ENCODE data around the gene PLD1. TPM values are rescaled to one million over a fixed set of nuclear protein-coding genes. Genes with fewer than 3 reads are reported as not detected.

The PLD1 gene
- total RNA-seq, 1 donor from 2014 or later: 31.3 TPM

DNA sequence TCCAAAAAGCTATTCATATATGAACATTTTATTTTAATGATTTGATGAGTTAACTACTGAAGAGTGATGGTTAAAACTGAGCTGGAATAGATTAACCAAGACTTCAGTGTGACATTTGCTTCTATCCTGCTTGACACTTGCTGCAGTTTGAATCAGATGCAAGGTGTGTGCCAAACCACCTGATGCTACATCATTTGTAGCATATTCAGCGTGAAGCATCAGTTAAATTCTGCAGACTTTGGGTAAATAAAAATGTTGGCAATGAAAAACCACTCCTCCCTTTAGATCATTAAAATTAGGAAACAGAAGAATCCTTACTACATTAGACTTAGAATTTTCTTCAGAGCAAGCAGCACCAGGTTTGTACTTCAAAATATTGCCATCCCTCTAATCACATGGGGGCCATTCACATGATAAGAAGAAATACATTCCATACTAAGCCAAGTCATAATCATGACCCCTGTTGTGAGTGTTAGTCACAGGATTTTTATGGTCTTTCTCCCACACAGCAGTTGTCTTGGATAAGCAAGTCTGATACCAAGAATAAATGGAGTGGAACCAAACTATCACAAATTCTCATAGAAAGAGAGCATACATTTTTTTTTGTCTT lies 189.4 kb downstream of the PLD1 start:
- H3K4me3 ChIP-seq (ENCODE audit: low read length in 3 of 3): no peak overlapping the region
- H3K27me3 ChIP-seq (ENCODE audit: control insufficient read depth in 3 of 3, insufficient read depth in 3 of 3, low read length in 3 of 3): no peaks in the 10 kb centered on the region
- H3K27ac ChIP-seq (ENCODE audit: low read depth, low read length): no peak overlapping the region
- H3K4me1 ChIP-seq (ENCODE audit: control insufficient read depth in 3 of 3, insufficient read depth in 3 of 3, low read length in 3 of 3): no peaks in the 10 kb centered on the region
- H3K36me3 ChIP-seq (ENCODE audit: control insufficient read depth in 3 of 3, insufficient read depth in 3 of 3, low read length in 3 of 3): peaks cover 0 to 3% (median 2%) of the 10 kb centered on the region in 3 donors
- peaks cover 0 to 2% (median 0%) of the 10 kb centered on the region in 3 donors for H3K9me3 ChIP-seq (ENCODE audit: control insufficient read depth in 3 of 3, low read length in 3 of 3)
- H3K9ac ChIP-seq (ENCODE audit: low read depth in 1 of 3, low read length in 3 of 3): no peak overlapping the region

DNA sequence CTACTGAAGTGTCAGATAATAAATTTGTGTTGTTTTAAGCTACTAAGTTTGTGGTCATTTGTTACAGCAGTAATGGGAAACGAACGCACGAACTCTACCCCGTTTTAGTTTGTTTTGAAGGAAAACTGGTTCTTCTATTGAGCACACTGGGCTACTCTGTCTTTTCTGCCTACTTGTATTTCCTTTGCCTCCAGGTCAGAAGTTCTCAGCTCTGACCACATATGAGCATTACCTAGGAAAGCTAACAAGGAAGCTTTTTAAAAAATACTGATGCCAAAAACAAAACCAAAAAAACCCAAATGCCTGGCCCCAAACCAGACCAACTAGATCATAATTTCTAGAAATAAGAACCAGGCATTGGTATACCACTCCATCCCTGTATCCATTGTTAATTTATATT lies 193.5 kb downstream of the PLD1 start:
- peaks cover 0 to 2% (median 0%) of the 10 kb centered on the region in 3 donors for H3K9me3 ChIP-seq (ENCODE audit: control insufficient read depth in 3 of 3, low read length in 3 of 3)
- peaks cover 0 to 5% (median 2%) of the 10 kb centered on the region in 3 donors for H3K36me3 ChIP-seq (ENCODE audit: control insufficient read depth in 3 of 3, insufficient read depth in 3 of 3, low read length in 3 of 3)
- H3K9ac ChIP-seq (ENCODE audit: low read depth in 1 of 3, low read length in 3 of 3): no peak overlapping the region
- H3K27ac ChIP-seq (ENCODE audit: low read depth, low read length): no peak overlapping the region
- no peak overlapping the region for H3K4me3 ChIP-seq (ENCODE audit: low read length in 3 of 3)
- no peaks in the 10 kb centered on the region for H3K27me3 ChIP-seq (ENCODE audit: control insufficient read depth in 3 of 3, insufficient read depth in 3 of 3, low read length in 3 of 3)
- no peaks in the 10 kb centered on the region for H3K4me1 ChIP-seq (ENCODE audit: control insufficient read depth in 3 of 3, insufficient read depth in 3 of 3, low read length in 3 of 3)

DNA sequence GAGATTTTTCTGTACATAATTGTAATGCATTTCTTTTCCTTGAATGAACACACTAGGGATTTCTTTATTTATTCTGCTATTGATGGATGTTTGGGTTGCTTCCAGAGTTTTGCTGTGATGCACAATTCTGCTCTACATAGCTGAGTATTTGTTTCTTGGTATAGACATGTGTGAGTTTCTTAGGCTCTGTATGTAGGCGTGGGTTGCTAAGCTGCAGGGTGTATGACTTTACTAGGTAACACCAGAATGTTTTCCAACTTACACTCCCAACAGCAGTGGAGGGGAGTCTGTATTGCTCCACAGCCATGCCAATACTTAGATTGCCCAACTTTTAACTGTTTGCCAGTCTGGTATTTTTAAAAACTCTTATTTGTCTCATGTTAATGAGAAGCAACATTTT lies 194.6 kb downstream of the PLD1 start:
- H3K36me3 ChIP-seq (ENCODE audit: control insufficient read depth in 3 of 3, insufficient read depth in 3 of 3, low read length in 3 of 3): peaks cover 0 to 8% (median 2%) of the 10 kb centered on the region in 3 donors
- H3K27ac ChIP-seq (ENCODE audit: low read depth, low read length): no peak overlapping the region
- no peaks in the 10 kb centered on the region for H3K4me1 ChIP-seq (ENCODE audit: control insufficient read depth in 3 of 3, insufficient read depth in 3 of 3, low read length in 3 of 3)
- H3K27me3 ChIP-seq (ENCODE audit: control insufficient read depth in 3 of 3, insufficient read depth in 3 of 3, low read length in 3 of 3): no peaks in the 10 kb centered on the region
- H3K9me3 ChIP-seq (ENCODE audit: control insufficient read depth in 3 of 3, low read length in 3 of 3): peaks cover 0 to 2% (median 0%) of the 10 kb centered on the region in 3 donors
- no peak overlapping the region for H3K9ac ChIP-seq (ENCODE audit: low read depth in 1 of 3, low read length in 3 of 3)
- no peak overlapping the region for H3K4me3 ChIP-seq (ENCODE audit: low read length in 3 of 3)

DNA sequence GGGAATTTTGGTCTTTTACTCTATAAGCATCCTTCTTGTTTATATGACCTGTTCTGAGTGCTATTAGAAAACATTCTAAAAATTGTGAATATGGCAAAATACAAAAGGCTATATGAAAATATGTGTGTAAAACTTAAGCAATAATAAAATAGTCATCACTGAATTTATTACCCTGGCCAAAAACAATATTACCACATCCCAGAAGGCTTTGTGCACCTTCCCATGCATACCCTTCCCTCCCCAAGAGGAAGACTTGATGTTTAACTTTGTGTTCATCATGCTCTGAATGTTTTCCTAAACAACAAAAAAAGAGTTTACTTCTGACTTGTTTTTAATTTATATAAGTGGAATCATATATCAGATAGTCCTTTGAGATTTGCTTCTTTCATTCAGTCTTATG lies 195.0 kb downstream of the PLD1 start:
- H3K9ac ChIP-seq (ENCODE audit: low read depth in 1 of 3, low read length in 3 of 3): no peak overlapping the region
- H3K27me3 ChIP-seq (ENCODE audit: control insufficient read depth in 3 of 3, insufficient read depth in 3 of 3, low read length in 3 of 3): no peaks in the 10 kb centered on the region
- peaks cover 0 to 9% (median 2%) of the 10 kb centered on the region in 3 donors for H3K36me3 ChIP-seq (ENCODE audit: control insufficient read depth in 3 of 3, insufficient read depth in 3 of 3, low read length in 3 of 3)
- peaks cover 0 to 2% (median 0%) of the 10 kb centered on the region in 3 donors for H3K9me3 ChIP-seq (ENCODE audit: control insufficient read depth in 3 of 3, low read length in 3 of 3)
- no peaks in the 10 kb centered on the region for H3K4me1 ChIP-seq (ENCODE audit: control insufficient read depth in 3 of 3, insufficient read depth in 3 of 3, low read length in 3 of 3)
- H3K4me3 ChIP-seq (ENCODE audit: low read length in 3 of 3): no peak overlapping the region
- no peak overlapping the region for H3K27ac ChIP-seq (ENCODE audit: low read depth, low read length)

DNA sequence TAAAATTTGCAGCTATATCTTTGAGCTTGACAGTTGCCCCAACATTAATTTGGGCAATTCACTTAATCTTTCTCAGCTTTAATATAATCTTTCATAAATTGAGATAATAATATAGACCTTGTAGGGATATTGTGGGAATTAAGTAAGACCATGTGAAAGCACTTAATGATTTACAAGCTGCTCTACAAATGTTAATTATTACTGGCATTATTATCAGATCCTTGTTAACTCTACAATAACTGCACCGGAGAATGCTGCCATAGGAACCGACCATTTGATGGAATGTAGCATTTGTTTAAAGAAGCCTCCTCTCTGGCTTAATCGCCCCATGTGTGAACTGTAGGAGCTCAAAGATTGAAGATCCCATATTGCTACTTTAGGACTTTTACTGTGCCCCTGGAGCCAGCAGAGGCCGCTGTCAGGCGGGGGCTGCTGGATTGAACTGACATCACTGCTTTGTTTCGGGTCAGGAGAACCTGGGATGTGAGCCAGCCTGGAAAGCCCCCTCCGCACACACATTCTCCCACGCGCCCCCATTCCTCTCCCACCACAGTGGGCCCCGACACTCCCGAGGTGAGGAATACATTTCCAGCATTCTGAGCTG lies 195.9 kb downstream of the PLD1 start:
- Histone ChIP-seq H3K27ac (ENCODE audit: low read depth, low read length) (no peak overlapping the region), H3K4me1 (ENCODE audit: control insufficient read depth in 3 of 3, insufficient read depth in 3 of 3, low read length in 3 of 3) (no peaks in the 10 kb centered on the region), H3K27me3 (ENCODE audit: control insufficient read depth in 3 of 3, insufficient read depth in 3 of 3, low read length in 3 of 3) (no peaks in the 10 kb centered on the region), H3K9ac (ENCODE audit: low read depth in 1 of 3, low read length in 3 of 3) (no peak overlapping the region), H3K36me3 (ENCODE audit: control insufficient read depth in 3 of 3, insufficient read depth in 3 of 3, low read length in 3 of 3) (peaks cover 0 to 9% (median 2%) of the 10 kb centered on the region in 3 donors), H3K9me3 (ENCODE audit: control insufficient read depth in 3 of 3, low read length in 3 of 3) (peaks cover 0 to 2% (median 0%) of the 10 kb centered on the region in 3 donors), H3K4me3 (ENCODE audit: low read length in 3 of 3) (no peak overlapping the region)

DNA sequence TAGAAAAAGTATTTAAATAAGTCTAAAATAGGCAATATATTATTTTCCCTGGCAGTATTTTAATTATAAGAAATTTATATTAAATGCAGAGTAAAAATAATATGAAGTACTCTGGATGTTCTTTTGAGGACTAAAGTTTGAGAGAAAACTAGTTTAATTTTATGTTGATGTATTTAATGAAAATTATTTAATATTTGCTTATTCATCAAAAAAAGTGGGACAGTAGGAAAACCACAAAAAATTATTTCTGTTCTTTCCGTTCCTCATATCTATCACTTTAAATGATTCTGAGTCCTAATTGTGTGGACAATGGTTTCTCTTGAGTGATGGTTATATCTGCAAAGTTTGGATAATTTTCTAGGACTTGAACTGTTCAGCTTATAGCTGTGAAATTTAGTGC lies 202.8 kb downstream of the PLD1 start:
- H3K9me3 ChIP-seq (ENCODE audit: control insufficient read depth in 3 of 3, low read length in 3 of 3): no peaks in the 10 kb centered on the region
- no peak overlapping the region for H3K27ac ChIP-seq (ENCODE audit: low read depth, low read length)
- peaks cover 0 to 10% (median 0%) of the 10 kb centered on the region in 3 donors for H3K36me3 ChIP-seq (ENCODE audit: control insufficient read depth in 3 of 3, insufficient read depth in 3 of 3, low read length in 3 of 3)
- H3K27me3 ChIP-seq (ENCODE audit: control insufficient read depth in 3 of 3, insufficient read depth in 3 of 3, low read length in 3 of 3): no peaks in the 10 kb centered on the region
- no peak overlapping the region for H3K4me3 ChIP-seq (ENCODE audit: low read length in 3 of 3)
- H3K4me1 ChIP-seq (ENCODE audit: control insufficient read depth in 3 of 3, insufficient read depth in 3 of 3, low read length in 3 of 3): no peaks in the 10 kb centered on the region
- no peak overlapping the region for H3K9ac ChIP-seq (ENCODE audit: low read depth in 1 of 3, low read length in 3 of 3)

DNA sequence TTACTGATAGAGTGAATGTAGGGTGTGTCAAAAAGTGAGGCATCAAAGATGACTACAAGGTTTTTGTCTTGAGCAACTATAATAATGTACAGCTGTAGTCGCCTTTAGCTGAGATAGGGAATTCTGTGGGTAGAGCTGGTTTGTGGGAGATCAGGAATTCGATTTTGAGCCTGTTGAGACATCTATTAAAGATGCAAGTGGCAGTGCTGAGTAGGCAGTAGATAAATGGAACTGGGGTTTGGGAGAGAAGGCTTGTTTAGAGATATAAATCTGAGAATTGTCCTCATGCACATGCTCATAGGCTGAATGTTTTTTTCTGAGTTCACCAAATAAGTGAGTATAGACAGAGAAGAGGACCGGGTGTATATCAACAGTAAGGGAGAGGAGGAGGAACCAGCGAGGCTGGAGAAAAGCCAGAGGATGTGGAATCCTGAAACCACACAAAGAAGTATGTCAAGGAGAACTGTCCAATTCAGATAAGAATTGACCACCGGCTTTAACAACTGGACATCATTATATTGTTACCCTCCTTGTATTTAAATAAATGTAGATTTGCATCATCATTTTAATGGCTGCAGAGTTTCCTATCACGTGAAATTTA lies 204.0 kb downstream of the PLD1 start:
- no peak overlapping the region for H3K4me3 ChIP-seq (ENCODE audit: low read length in 3 of 3)
- H3K4me1 ChIP-seq (ENCODE audit: control insufficient read depth in 3 of 3, insufficient read depth in 3 of 3, low read length in 3 of 3): no peaks in the 10 kb centered on the region
- no peaks in the 10 kb centered on the region for H3K27me3 ChIP-seq (ENCODE audit: control insufficient read depth in 3 of 3, insufficient read depth in 3 of 3, low read length in 3 of 3)
- no peak overlapping the region for H3K9ac ChIP-seq (ENCODE audit: low read depth in 1 of 3, low read length in 3 of 3)
- H3K36me3 ChIP-seq (ENCODE audit: control insufficient read depth in 3 of 3, insufficient read depth in 3 of 3, low read length in 3 of 3): peaks cover 0 to 12% (median 0%) of the 10 kb centered on the region in 3 donors
- no peak overlapping the region for H3K27ac ChIP-seq (ENCODE audit: low read depth, low read length)
- no peaks in the 10 kb centered on the region for H3K9me3 ChIP-seq (ENCODE audit: control insufficient read depth in 3 of 3, low read length in 3 of 3)

DNA sequence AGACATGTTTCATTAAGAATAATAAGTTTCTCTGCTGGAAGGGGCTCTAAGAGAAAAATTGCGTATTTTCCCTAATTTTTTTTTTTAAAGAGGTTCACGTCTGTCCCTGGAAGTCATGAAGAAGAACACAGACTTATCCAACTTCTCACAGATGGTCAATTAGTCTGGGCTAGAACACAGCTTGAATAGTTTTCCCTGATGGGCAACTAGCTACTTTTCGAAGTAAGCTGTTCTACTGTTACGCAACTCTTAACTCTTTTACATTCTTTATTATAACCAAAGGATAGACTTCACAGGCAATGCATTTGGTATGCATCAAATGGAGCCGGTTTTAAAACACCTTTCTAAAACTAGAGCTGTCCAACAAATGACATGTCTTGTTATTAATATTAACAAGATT lies 205.9 kb downstream of the PLD1 start:
- no peak overlapping the region for H3K27ac ChIP-seq (ENCODE audit: low read depth, low read length)

DNA sequence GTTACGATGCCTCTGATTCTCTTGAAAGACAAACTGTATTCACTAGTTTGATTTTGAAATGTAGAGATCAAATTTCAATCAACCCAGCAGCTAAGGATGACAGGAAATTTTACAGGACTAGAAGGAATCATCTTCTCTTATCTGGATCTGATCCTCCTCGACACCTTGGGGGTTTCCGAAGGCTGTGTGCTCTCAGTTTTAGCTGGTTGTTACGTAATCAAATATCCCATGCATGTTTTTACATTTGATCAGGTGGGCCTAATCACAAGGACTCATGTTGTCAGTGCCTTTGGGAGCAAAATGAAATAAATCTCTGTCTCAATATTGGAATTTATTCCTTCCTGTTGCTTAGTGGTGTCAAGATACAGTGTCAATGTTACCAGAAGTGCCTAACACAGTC lies 208.2 kb downstream of the PLD1 start:
- Histone ChIP-seq H3K4me1 (ENCODE audit: control insufficient read depth in 3 of 3, insufficient read depth in 3 of 3, low read length in 3 of 3) (no peaks in the 10 kb centered on the region), H3K9ac (ENCODE audit: low read depth in 1 of 3, low read length in 3 of 3) (no peak overlapping the region), H3K4me3 (ENCODE audit: low read length in 3 of 3) (no peak overlapping the region), H3K36me3 (ENCODE audit: control insufficient read depth in 3 of 3, insufficient read depth in 3 of 3, low read length in 3 of 3) (peaks cover 0 to 7% (median 0%) of the 10 kb centered on the region in 3 donors), H3K9me3 (ENCODE audit: control insufficient read depth in 3 of 3, low read length in 3 of 3) (no peaks in the 10 kb centered on the region), H3K27me3 (ENCODE audit: control insufficient read depth in 3 of 3, insufficient read depth in 3 of 3, low read length in 3 of 3) (no peaks in the 10 kb centered on the region), H3K27ac (ENCODE audit: low read depth, low read length) (no peak overlapping the region)

More for the DNA sequence above, 205.9 kb downstream of the PLD1 start:
- no peak overlapping the region for H3K9ac ChIP-seq (ENCODE audit: low read depth in 1 of 3, low read length in 3 of 3)
- no peaks in the 10 kb centered on the region for H3K4me1 ChIP-seq (ENCODE audit: control insufficient read depth in 3 of 3, insufficient read depth in 3 of 3, low read length in 3 of 3)
- no peaks in the 10 kb centered on the region for H3K27me3 ChIP-seq (ENCODE audit: control insufficient read depth in 3 of 3, insufficient read depth in 3 of 3, low read length in 3 of 3)
- no peak overlapping the region for H3K4me3 ChIP-seq (ENCODE audit: low read length in 3 of 3)
- peaks cover 0 to 7% (median 0%) of the 10 kb centered on the region in 3 donors for H3K36me3 ChIP-seq (ENCODE audit: control insufficient read depth in 3 of 3, insufficient read depth in 3 of 3, low read length in 3 of 3)
- H3K9me3 ChIP-seq (ENCODE audit: control insufficient read depth in 3 of 3, low read length in 3 of 3): no peaks in the 10 kb centered on the region

DNA sequence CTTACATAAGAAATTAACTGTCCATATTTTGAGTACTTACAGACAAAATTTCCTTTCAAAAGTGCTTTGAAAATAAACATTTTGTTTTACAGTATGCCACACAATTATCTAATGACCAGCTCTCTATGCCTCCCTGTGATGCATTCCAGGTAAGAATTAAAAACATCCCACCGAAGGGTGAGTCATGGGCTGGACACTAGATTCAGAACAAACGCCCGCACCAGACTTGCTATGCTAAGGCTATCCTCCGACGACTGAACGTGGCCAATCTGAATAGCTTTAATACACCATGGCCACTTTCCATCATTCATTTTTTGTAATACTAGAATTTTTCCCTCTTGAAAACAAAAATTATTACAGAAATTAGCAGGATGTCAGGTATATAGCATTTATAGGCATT lies 210.3 kb downstream of the PLD1 start:
- Histone ChIP-seq H3K27ac (ENCODE audit: low read depth, low read length) (no peak overlapping the region), H3K4me3 (ENCODE audit: low read length in 3 of 3) (no peak overlapping the region), H3K36me3 (ENCODE audit: control insufficient read depth in 3 of 3, insufficient read depth in 3 of 3, low read length in 3 of 3) (peaks cover 0 to 7% (median 0%) of the 10 kb centered on the region in 3 donors), H3K27me3 (ENCODE audit: control insufficient read depth in 3 of 3, insufficient read depth in 3 of 3, low read length in 3 of 3) (no peaks in the 10 kb centered on the region), H3K9me3 (ENCODE audit: control insufficient read depth in 3 of 3, low read length in 3 of 3) (no peaks in the 10 kb centered on the region), H3K4me1 (ENCODE audit: control insufficient read depth in 3 of 3, insufficient read depth in 3 of 3, low read length in 3 of 3) (no peaks in the 10 kb centered on the region), H3K9ac (ENCODE audit: low read depth in 1 of 3, low read length in 3 of 3) (no peak overlapping the region)

Measured in skeletal muscle tissue (tissue), 4 donors.